ENCODE data around the gene ATP6AP2. TPM values are rescaled to one million over a fixed set of nuclear protein-coding genes. Genes with fewer than 3 reads are reported as not detected.
"Not testable (repeated sequence)": the region's sequence is repeated elsewhere in the genome, so short reads cannot be mapped to it uniquely, and the experiment has no call there.

Gene ATP6AP2
- total RNA-seq, 2 donors from 2014 or later = 81.9 to 114 TPM

GRCh38 chrX:40576291-40576690 lies 4.5 kb upstream of the ATP6AP2 start:
- intact Hi-C loops (cut with DNase I) = no loop called here
- Histone ChIP-seq H3K9me3 (no peaks in the 10 kb centered on the region), H3K36me3 (no peaks in the 10 kb centered on the region), H3K27me3 (peaks cover 4% of the 10 kb centered on the region), H3K4me3 (no peak overlapping the region), H3K4me1 (no peaks in the 10 kb centered on the region), H3K27ac (no peak overlapping the region), H3K9ac (ENCODE audit: low read depth in 2 of 2, low read length in 2 of 2) (no peak overlapping the region)
- no peak for DNase-seq
- TF ChIP-seq CTCF (IDR thresholded peaks at IDR 0.05) = no peak

DNA sequence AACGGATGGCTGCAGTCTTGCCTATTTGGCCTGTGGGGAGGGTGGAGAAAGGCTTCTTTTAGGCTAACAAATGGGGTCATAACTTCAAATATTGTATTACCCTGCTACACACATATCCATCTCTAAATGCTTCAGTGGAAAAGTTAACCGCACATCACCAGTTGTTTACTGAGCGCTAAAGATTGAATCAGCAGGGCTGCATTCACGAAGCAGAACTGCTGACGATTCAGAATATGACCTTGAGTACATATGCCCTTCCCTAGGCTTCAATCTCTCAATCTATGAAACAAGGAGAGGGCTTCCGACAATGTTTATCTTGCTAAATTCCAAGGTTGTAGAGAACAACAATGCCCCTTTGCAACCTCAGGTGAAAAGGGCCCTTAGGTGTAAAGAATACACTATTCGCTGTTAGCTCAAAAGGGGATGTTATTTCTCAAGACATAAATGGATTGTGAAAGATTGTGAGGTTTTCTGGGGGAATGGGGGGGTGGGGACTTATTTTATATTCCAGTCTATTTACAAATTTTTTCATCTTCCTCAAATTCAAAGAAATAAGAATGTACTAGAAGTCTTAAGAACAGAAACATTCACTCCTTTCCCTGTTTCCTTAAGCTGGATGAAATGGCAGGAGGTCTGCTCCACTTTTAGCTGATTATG lies 2.6 kb upstream of the ATP6AP2 start:
- Histone ChIP-seq H3K36me3 (no peaks in the 10 kb centered on the region), H3K27ac (no peak overlapping the region), H3K4me3 (no peak overlapping the region), H3K27me3 (no peaks in the 10 kb centered on the region), H3K9me3 (no peaks in the 10 kb centered on the region), H3K9ac (ENCODE audit: low read depth in 2 of 2, low read length in 2 of 2) (no peak overlapping the region), H3K4me1 (no peaks in the 10 kb centered on the region)
- intact Hi-C loops (cut with DNase I) = no loop called here
- no peak for TF ChIP-seq CTCF (IDR thresholded peaks at IDR 0.05)
- DNase-seq = no peak

DNA sequence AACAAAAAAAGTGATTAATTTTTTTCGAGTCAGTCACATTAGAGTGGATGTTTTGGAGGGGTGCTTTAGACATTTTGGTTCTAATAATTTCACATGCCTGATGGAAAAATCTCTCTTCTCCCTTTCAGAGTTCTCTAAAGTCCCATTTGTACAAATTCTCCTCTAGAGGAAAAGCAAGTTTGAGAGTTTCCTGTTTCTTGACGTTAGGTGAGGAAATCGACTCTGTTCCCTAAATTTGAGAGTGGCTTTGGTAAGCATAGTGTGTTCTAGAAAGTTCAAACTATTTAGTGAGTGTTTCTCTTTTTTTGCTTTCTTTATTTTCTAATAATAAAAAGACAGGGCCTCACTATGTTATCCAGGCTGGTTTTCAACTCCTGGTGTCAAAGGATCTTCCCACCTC lies 1.6 kb upstream of the ATP6AP2 start:
- no peak for DNase-seq
- Histone ChIP-seq H3K27ac (no peak overlapping the region), H3K9me3 (no peaks in the 10 kb centered on the region), H3K36me3 (no peaks in the 10 kb centered on the region), H3K9ac (ENCODE audit: low read depth in 2 of 2, low read length in 2 of 2) (no peak overlapping the region), H3K4me3 (no peak overlapping the region), H3K4me1 (no peaks in the 10 kb centered on the region), H3K27me3 (no peaks in the 10 kb centered on the region)
- no peak for TF ChIP-seq CTCF (IDR thresholded peaks at IDR 0.05)
- intact Hi-C loops (cut with DNase I) = no loop called here

DNA sequence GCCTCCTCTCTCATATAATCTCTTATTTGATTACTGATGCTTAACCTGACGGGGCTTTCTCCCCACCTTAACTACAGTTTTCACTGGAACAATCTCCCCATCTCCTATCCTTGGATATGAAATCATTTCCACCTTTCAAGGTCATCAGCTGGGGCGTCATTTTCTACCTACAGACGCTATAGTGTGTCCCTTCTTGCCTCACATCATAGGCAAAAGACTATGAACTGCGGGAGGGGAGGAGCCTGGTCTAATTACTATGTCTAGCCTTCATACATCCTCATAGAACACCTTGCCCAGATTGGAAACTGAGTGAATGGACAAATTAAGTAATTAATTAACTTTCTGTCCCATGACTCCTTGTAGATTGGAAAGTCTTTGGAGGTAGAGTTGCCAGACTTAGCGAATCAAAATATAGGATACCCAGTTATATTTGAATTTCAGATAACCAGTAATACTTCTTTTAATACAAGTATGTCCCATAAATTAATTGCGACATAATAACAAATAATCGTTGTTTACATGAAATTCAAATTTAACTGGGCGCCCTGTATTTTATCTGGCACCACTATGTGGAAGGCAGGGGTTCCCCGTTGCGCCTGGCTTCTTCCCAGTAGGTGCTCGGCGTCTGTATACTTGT lies 752 bp upstream of the ATP6AP2 start:
- Histone ChIP-seq H3K4me3 (peak overlapping the region; percentile 78), H3K27me3 (no peaks in the 10 kb centered on the region), H3K4me1 (no peaks in the 10 kb centered on the region), H3K27ac (peak overlapping the region; percentile 81), H3K9ac (ENCODE audit: low read depth in 2 of 2, low read length in 2 of 2) (peak overlapping the region in 1 of 2 donors; percentile 63), H3K9me3 (no peaks in the 10 kb centered on the region), H3K36me3 (no peaks in the 10 kb centered on the region)
- TF ChIP-seq CTCF (IDR thresholded peaks at IDR 0.05) = no peak
- no peak for DNase-seq
- intact Hi-C loops (cut with DNase I) = no loop called here

DNA sequence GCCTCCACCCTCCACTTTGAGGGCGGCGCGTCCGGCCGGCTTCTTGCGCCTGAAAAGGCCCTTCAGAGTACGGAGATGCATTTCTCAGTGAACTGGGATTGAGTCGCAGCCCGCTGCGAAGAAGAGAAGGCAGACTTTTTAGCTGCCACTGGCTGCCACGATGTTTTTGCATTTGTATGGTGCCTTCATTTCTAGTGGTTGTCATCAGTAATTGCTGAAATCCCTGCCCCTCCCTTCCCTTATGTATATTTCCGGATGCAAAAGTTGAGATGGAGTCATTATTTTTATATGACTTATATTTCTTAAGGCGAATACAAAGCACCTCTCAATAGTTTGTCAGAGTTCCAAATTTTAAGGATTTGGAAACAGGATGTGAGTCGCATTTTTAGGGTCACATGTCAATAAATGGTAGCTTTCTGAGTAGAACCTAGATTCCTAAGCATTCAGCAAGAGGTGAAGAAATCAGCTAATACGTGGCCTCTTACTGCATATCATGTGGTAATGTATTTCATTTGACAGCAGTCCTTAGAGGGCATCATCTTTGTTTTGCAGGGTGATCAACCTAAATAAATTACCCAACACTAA lies 658 bp downstream of the ATP6AP2 start:
- no peaks in the 10 kb centered on the region for H3K36me3 ChIP-seq
- H3K27me3 ChIP-seq = no peaks in the 10 kb centered on the region
- H3K4me1 ChIP-seq = no peaks in the 10 kb centered on the region
- intact Hi-C loops (cut with DNase I) = no loop called here
- H3K9ac ChIP-seq (ENCODE audit: low read depth in 2 of 2, low read length in 2 of 2) = peak overlapping the region; percentile 52 to 63
- H3K4me3 ChIP-seq = peak overlapping the region; percentile 78
- no peaks in the 10 kb centered on the region for H3K9me3 ChIP-seq
- H3K27ac ChIP-seq = peak overlapping the region; percentile 81
- no peak for TF ChIP-seq CTCF (IDR thresholded peaks at IDR 0.05)
- no peak for DNase-seq

DNA sequence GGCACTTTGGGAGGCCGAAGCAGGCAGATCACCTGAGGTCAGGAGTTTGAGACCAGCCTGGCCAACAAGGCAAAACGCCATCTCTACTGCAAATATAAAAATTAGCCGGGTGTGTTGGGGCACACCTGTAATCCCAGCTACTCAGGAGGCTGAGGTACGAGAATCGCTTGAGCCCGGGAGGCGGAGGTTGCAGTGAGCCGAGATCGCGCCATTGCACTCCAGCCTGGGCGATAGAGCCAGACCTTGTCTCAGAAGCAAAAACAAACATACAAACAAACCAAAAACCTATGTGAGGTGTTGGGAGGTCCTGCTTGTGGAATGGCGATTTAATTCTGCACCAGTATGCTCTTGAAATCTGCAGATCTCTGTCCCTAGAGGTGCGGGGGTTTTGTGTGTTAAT lies 1.4 kb downstream of the ATP6AP2 start:
- H3K27ac ChIP-seq; H3K36me3 ChIP-seq; H3K27me3 ChIP-seq; H3K4me1 ChIP-seq; intact Hi-C loops (cut with DNase I); H3K9me3 ChIP-seq; DNase-seq; H3K9ac ChIP-seq (ENCODE audit: low read depth in 2 of 2, low read length in 2 of 2); H3K4me3 ChIP-seq: not testable (repeated sequence)

All from colonic mucosa (tissue), 4 donors.